KBM-7 (cell line): Measurements from ENCODE around the gene GLIS1.

Source experiments
- DNase-seq: peaks from one replicate; pipeline ENCODE4 v3.0.0-alpha.2; 2015
- in situ Hi-C: fragments of 300-500 bp; cut with MboI; formaldehyde crosslinking; loops from 2 replicates; pipeline ENCODE4 v1.14.3; 2020; ENCODE audit warnings: low sequenced_read_pairs, low pct_unique_long_range_greater_than_20kb, mixed read lengths

GLIS1 gene

GRCh38 chr1:53460211-53460634 lies 278.7 kb downstream of the GLIS1 start:
- DNase-seq = no peak
- in situ Hi-C loops = no loop called here

GRCh38 chr1:53459321-53460175 lies 279.4 kb downstream of the GLIS1 start, which contains the start of gene DMRTB1:
TSS of gene DMRTB1 (plus strand) at chr1:53459399. CDS start at chr1:53459454, 55 bp downstream.
- in situ Hi-C loops = no loop called here

GRCh38 chr1:53458634-53459033 lies 280.3 kb downstream of the GLIS1 start:
- in situ Hi-C loops = no loop called here
- no peak for DNase-seq

More at GRCh38 chr1:53459321-53460175, 279.4 kb downstream of the GLIS1 start, which contains the start of gene DMRTB1:
- no peak for DNase-seq
